ENCODE measurements around the gene FRYL. TPM values are rescaled to one million over a fixed set of nuclear protein-coding genes. Genes with fewer than 3 reads are reported as not detected.

FRYL gene
- polyA plus RNA-seq, 3 donors, result 10.8 to 15.8 (median 14.4) TPM

GRCh38 chr4:48506716-48507115 is 273.4 kb downstream of the FRYL start:
- Histone ChIP-seq H3K36me3 (replicated peaks in 1 of 2; ENCODE audit: control insufficient read depth in 1 of 2, insufficient read depth in 2 of 2, low read length in 2 of 2) (peaks cover 84 to 97% of the 10 kb centered on the region in 2 donors), H3K9me3 (replicated peaks in 1 of 2; ENCODE audit: control insufficient read depth in 1 of 2, insufficient read depth in 1 of 2, low read length in 2 of 2) (no peaks in the 10 kb centered on the region), H3K79me2 (ENCODE audit: insufficient read depth, low read length) (no peaks in the 10 kb centered on the region), H3K27me3 (ENCODE audit: control insufficient read depth in 2 of 2, insufficient read depth in 2 of 2, low read length in 2 of 2) (no peaks in the 10 kb centered on the region), H3K4me3 (replicated peaks in 1 of 3; ENCODE audit: low read depth in 2 of 3, low read length in 3 of 3) (no peak overlapping the region), H2AFZ (ENCODE audit: insufficient read depth, low read depth, low read length, poor library complexity, severe bottlenecking) (no peak overlapping the region), H3K4me1 (ENCODE audit: control insufficient read depth in 1 of 2, insufficient read depth in 2 of 2, low read length in 2 of 2) (no peaks in the 10 kb centered on the region), H3K9ac (ENCODE audit: insufficient read depth, low read length, poor library complexity, severe bottlenecking) (no peak overlapping the region), H3K4me2 (replicated peaks; ENCODE audit: extremely low read depth, low read length, poor library complexity, severe bottlenecking) (no peak overlapping the region), H3K27ac (ENCODE audit: low read depth in 1 of 2, low read length in 2 of 2) (no peak overlapping the region), H4K20me1 (ENCODE audit: insufficient read depth, low read length) (no peaks in the 10 kb centered on the region)
- WGBS (ENCODE audit: insufficient coverage), result no CpG with 5 or more reads among the region's 2 CpGs
- no peak for DNase-seq
- intact Hi-C loops (cut with micrococcal nuclease), result no loop called here
- H3K4me1 Mint-ChIP-seq, result no peaks in the 10 kb centered on the region
- no peak overlapping the region for H3K27ac Mint-ChIP-seq
- no peak for TF ChIP-seq CTCF (IDR thresholded peaks at IDR 0.05)
- H3K27me3 Mint-ChIP-seq (ENCODE audit: low read depth in 3 of 3), result peaks cover 0 to 1% (median 0%) of the 10 kb centered on the region in 3 donors
- peaks cover 62 to 64% of the 10 kb centered on the region in 2 donors for H3K36me3 Mint-ChIP-seq
- no peaks in the 10 kb centered on the region for H3K9me3 Mint-ChIP-seq
- no peak overlapping the region for H3K4me3 Mint-ChIP-seq

DNA sequence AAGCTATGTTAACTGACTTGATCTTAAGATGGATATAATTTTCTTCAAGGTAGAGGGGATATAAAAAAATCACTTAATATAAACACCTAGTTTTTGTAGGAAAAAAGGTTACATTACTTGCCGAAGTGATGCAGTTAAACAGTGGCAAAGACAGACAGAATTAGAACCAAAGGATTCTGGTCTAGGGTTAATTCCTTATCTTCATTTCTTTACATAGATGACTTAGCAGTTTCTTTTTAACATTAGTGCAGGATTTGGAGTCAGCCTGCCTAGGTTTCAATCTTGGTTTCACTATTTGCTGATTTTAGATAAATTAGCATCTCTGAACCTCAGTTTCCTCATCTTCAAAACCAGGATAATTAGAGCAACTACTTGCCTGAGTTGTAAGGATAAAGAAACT is 275.7 kb downstream of the FRYL start:
- Histone ChIP-seq H3K4me2 (replicated peaks; ENCODE audit: extremely low read depth, low read length, poor library complexity, severe bottlenecking) (no peak overlapping the region), H3K9ac (ENCODE audit: insufficient read depth, low read length, poor library complexity, severe bottlenecking) (no peak overlapping the region), H4K20me1 (ENCODE audit: insufficient read depth, low read length) (no peaks in the 10 kb centered on the region), H3K27ac (ENCODE audit: low read depth in 1 of 2, low read length in 2 of 2) (no peak overlapping the region), H3K79me2 (ENCODE audit: insufficient read depth, low read length) (no peaks in the 10 kb centered on the region), H3K36me3 (replicated peaks in 1 of 2; ENCODE audit: control insufficient read depth in 1 of 2, insufficient read depth in 2 of 2, low read length in 2 of 2) (peaks cover 84 to 97% of the 10 kb centered on the region in 2 donors), H3K9me3 (replicated peaks in 1 of 2; ENCODE audit: control insufficient read depth in 1 of 2, insufficient read depth in 1 of 2, low read length in 2 of 2) (no peaks in the 10 kb centered on the region), H3K27me3 (ENCODE audit: control insufficient read depth in 2 of 2, insufficient read depth in 2 of 2, low read length in 2 of 2) (no peaks in the 10 kb centered on the region), H2AFZ (ENCODE audit: insufficient read depth, low read depth, low read length, poor library complexity, severe bottlenecking) (no peak overlapping the region), H3K4me3 (replicated peaks in 1 of 3; ENCODE audit: low read depth in 2 of 3, low read length in 3 of 3) (no peak overlapping the region), H3K4me1 (ENCODE audit: control insufficient read depth in 1 of 2, insufficient read depth in 2 of 2, low read length in 2 of 2) (no peaks in the 10 kb centered on the region)
- H3K4me3 Mint-ChIP-seq, result no peak overlapping the region
- H3K9me3 Mint-ChIP-seq, result no peaks in the 10 kb centered on the region
- TF ChIP-seq CTCF (IDR thresholded peaks at IDR 0.05), result no peak
- H3K27ac Mint-ChIP-seq, result no peak overlapping the region
- DNase-seq, result no peak
- intact Hi-C loops (cut with micrococcal nuclease), result no loop called here
- H3K27me3 Mint-ChIP-seq (ENCODE audit: low read depth in 3 of 3), result peaks cover 0 to 1% (median 0%) of the 10 kb centered on the region in 3 donors
- WGBS (ENCODE audit: insufficient coverage), result no CpG with 5 or more reads among the region's 1 CpG
- no peaks in the 10 kb centered on the region for H3K4me1 Mint-ChIP-seq
- peaks cover 58 to 62% of the 10 kb centered on the region in 2 donors for H3K36me3 Mint-ChIP-seq

Measured in CD14-positive monocyte (primary cell).